ENCODE data around the gene ZNF423.

DNA sequence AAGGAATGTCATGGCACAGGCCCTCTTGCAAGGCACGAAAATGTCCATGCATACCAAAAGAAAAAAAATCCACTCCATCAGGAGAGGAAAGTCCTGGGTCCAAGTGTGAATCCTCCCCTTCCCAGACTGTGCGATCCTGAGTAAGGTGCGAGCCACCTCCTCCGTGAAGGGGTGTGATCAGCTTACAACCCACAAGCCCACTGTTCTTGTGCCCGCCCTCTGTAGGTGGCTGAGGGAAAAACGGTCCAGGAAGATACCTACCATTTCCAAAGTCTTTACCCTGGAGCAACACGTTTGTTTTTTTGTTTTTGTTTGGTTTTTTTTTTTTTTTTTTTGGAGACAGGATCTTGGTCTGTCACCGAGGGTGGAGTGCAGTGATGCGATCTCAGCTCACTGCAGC is 116.5 kb downstream of the ZNF423 start:
- TF ChIP-seq, protein P1, sequence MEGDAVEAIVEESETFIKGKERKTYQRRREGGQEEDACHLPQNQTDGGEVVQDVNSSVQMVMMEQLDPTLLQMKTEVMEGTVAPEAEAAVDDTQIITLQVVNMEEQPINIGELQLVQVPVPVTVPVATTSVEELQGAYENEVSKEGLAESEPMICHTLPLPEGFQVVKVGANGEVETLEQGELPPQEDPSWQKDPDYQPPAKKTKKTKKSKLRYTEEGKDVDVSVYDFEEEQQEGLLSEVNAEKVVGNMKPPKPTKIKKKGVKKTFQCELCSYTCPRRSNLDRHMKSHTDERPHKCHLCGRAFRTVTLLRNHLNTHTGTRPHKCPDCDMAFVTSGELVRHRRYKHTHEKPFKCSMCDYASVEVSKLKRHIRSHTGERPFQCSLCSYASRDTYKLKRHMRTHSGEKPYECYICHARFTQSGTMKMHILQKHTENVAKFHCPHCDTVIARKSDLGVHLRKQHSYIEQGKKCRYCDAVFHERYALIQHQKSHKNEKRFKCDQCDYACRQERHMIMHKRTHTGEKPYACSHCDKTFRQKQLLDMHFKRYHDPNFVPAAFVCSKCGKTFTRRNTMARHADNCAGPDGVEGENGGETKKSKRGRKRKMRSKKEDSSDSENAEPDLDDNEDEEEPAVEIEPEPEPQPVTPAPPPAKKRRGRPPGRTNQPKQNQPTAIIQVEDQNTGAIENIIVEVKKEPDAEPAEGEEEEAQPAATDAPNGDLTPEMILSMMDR (IDR thresholded peaks at IDR 0.05; ENCODE audit: low read depth, low read length, poor library complexity, severe bottlenecking) = no peak
- TF ChIP-seq EZH2phosphoT487 (IDR thresholded peaks at IDR 0.05; ENCODE audit: borderline replicate concordance, low read length) = no peak

Data from DOHH2 (cell line).